GM10847 (cell line): ENCODE results near the gene MBD2.

Source experiments
- POLR2A ChIP-seq: IDR thresholded peaks from 2 replicates; pipeline ENCODE4 v1.6.1; 2011; ENCODE audit not compliant: insufficient read length; ENCODE audit errors: extremely low read depth

MBD2 gene

DNA sequence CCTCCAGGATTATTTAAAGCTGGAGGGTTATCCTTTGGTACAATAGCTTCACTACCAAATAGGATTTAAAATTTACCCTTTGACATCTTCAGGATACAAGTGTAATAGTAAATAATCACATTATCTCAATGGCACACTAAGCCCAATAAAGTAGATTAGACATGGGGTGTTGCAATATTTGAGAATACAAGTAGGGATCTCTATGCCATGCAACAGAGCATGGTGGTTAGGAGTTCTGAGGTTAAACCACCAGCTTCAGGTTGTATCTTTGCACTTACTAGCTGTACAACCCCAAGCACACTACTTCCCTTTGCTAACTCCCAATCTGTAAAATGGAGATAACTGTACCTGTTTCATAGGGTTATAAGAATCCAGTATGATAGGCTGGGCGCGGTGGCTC lies 6.2 kb downstream of the MBD2 start:
- TF ChIP-seq POLR2A = no peak

DNA sequence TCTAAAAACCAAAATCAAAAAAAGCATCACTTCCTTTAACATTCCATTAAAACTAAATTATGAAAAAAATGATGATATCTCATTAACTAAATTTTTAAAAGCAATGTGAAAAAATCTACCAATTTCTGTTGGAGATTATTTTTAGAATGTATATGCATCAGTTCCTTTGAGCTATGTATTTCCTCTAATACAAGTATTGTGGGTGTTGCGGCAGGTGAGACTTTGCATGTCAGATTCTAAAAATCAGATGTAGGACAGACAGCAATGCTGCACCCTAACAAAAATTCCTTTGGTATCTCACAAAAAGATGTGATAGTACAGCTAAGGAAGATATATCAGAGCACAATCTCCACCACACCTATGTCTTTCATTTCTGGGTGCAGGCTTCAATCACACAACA lies 6.8 kb downstream of the MBD2 start:
- no peak for TF ChIP-seq POLR2A

DNA sequence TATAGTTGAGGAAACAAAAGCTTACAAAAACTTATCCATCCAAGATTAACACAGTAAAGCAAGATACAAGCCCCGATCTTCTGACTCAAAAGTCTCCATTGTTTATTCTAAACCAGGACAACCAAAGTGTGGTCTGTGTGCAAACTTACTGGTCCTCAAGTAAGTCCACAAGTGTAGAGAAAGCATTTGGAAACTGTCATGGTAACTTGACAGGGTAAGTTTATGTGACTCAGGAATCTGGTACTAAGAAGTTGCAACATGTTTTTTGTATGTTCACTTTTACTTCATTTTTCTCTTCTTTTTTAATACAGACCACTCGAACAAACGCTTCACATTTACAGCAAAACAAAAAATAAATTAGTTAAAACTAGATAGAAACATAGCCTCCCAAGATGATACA lies 9.4 kb downstream of the MBD2 start:
- no peak for TF ChIP-seq POLR2A

DNA sequence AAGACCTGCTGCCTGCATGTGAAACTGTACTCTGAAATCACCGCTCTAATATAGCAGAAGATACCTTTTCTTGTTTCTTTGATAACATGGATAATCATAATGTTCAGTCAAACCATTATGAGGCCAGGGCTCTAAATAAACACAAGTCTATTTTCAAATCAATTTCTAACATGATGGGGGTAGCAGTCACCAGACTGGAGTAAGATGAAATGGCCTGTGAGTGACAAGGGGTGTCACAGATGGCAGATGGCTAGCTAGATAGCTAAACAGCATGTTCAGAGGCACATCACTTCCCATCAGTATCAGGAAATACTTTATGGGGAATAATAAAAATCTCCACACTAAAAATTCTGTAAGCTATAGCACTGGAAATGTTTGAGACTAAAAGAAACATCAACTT lies 14.0 kb downstream of the MBD2 start:
- TF ChIP-seq POLR2A = no peak

DNA sequence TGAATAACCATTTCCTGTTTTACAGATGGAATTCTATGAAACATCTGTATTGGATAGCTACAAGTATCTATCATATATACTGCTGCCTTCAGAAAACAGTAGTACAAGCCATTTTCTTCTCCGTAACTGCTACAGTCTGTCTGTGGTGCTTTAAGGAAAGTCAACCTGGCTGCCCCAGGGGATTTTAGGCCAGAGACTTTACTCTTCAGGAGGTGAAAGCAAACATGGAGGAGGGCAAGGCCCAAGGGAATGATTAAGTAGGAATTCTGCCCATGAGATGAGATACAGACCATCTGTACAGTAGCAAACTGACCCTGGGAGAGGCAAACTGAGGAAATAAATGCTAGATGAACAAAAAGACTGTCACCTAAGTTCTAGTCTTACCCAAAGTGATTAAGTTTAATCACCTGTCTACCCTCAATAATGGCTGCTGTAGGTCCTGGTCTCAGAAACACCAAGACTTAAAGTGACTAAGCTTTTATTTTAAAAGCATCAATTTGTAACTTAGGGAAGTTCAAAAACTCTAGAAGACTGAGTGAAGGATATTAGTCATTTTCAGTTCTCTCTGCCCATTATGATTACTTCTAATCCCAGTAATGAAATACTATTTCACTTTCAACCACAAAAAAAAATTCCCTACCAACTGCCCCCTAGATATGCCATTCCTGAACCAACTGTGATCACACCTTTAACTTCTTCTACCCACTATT lies 14.8 kb downstream of the MBD2 start:
- TF ChIP-seq POLR2A = no peak

DNA sequence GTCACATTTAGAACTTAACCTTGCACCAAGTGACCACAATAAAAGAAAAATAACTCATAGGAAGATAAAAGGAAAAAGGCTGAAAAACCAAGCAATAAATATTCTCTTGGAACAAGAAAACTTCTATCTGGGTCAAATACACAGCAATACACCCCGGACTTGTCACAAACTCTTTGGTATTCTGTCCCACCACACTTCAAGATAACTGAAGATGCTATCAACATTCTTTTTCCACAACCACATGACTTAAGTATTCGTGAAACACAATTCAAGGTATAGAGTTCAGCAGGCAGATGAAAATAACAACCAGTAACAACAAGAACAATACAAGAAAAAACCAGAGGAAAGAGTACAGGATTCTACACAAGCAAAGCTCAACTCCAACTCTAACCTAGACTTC lies 18.0 kb downstream of the MBD2 start:
- no peak for TF ChIP-seq POLR2A

DNA sequence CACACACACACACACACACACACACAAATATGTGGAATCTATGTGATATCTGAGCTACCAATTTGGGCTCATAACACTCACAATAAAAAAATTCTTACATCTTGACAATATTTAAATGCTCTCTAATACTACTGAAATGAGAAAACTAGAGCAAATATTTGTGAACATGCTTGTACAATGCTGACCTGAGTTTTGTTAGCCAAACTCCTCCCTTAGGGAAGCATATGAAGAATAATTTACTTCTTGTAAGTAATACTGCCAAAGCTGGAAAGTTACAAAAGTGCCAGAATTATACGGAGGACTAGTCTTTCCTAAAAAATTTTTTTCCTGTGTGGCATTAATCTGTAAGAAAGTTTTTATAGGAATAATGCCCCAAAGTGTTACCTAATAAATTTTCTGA lies 18.5 kb downstream of the MBD2 start:
- TF ChIP-seq POLR2A = no peak

DNA sequence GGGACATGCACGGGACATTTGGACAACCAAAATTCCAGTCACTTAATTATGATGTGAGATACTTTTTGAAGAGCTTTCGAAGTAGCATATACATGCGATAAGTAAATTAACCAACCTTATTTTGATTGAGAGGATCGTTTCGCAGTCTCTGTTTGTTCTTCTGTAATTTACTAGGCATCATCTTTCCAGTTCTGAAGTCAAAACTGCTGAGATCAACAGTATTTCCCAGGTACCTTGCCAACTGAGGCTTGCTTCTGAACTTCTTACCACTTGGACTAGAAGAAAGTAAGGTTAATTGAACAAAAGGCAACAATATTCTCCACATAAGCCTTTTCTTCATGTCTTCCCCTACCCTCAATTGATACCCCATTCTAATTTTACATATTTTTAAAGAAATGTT lies 19.6 kb downstream of the MBD2 start:
- no peak for TF ChIP-seq POLR2A

DNA sequence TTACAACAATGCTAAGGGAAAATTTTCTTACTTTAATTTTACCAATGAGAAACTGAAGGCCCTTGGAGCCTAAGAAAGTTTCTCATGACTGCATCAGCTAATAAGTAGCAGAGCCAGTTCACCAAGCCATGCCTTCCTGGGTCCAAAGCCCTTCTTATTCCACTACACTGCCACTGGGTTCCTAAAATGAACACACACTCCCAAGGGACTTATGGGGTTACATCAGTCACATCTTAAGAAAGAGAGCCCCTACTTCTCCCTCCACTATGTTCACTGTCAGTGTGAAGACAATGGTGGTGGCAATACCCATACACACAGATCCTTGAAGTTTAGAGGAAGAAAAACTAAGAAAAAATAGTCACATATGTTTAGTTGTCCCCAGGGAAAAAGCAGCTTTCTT lies 20.6 kb downstream of the MBD2 start:
- TF ChIP-seq POLR2A = no peak

DNA sequence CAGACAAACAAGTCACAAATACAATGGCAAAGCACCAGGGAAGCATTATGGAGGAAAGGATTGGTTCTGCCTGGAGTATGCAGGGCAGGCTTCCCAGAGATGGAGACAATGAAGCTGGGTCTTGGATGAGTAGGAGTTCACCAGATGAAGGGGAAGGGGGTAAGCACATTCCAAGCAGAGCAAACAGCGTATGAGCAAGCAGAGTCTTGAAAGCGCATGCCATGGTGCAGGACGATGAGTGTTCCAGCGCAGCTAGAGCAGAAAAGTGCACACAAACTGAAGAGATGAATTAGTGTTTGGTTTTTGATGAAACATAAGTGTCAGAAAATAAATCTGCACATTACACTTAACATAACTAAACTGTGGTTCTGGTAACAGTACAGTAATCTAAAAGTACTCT lies 21.6 kb downstream of the MBD2 start:
- TF ChIP-seq POLR2A = no peak

DNA sequence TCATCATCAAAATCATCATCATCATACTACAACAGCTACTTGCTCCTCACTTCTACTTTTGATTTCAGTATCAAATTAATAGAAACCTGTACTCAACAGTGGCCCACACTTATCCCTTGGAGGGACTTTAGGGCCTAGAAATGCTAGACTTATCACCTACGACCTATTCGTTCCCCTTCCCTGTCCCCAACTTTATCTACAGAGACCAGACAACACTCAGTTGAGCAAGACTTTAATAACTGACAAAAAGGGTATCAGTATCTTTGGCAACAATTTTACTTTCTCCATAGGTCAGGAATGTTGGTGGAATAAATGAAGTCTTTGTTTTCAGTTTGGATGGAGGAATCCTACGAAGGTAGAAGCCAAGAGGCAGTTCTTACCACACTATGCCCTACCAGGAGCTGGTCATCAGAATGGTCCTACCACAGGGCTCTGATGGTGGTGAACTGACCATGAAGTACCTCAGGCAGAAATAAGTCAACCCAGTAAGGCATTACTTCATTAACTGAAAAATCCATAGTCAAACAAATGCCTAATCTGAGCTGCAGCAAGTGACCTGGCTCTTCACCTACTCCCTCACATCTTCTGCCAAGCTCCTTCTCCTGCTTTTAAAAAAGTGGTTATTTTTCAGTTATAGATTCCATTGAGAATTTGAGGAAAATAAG lies 26.6 kb downstream of the MBD2 start:
- no peak for TF ChIP-seq POLR2A

DNA sequence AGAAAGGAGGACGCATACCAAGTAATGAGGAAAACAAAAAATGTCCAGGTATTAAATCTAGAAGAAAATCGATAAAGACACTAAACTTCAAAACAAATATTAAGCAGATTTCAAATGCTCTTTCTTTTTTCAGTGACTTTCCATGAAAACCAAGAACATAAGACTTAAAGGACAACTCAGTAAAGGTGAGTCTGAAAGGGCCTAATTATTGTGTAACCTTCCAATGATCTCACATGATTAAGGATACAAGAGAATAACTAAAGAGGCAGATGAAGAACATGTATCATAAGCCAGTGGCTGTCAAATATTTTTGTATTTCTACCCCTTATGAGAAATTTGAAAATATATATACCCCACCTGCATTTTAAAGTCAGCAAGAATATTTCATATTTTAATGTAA lies 30.7 kb downstream of the MBD2 start:
- TF ChIP-seq POLR2A = no peak

DNA sequence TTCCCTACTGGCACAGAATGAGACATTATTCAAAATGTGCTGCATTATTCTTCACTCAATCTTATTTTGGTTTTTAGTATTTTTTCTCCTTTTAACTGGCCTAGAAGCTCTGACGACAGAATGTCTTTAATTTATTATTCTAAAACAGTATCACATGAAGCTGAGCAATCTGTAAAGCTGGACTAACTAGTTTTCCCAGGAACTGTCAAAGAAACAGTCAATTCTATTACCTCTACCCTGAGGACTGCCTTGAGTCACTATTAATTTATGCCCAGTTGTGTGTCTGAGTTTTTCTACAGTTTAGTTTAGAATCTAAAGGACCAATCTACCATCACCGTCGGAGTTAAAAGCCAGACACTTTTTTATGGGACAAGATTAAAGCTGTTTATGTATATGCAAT lies 31.6 kb downstream of the MBD2 start:
- TF ChIP-seq POLR2A = no peak

DNA sequence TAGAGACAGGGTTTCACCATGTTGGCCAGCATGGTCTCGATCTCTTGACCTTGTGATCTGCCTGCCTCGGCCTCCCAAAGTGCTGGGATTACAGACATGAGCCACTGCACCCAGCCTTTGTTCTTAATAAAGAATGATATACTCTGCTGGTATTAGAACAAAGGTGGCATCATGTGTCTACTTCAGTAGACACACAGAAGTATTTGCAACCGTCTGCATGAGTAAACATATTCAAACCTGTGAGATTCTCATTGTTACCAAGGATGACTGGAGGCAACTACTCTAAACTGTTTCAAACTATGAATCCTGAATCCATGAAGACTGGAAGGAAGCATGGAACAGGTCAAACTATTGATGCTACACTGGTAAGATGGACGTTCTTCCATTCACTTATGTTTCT lies 32.1 kb downstream of the MBD2 start:
- TF ChIP-seq POLR2A = no peak

DNA sequence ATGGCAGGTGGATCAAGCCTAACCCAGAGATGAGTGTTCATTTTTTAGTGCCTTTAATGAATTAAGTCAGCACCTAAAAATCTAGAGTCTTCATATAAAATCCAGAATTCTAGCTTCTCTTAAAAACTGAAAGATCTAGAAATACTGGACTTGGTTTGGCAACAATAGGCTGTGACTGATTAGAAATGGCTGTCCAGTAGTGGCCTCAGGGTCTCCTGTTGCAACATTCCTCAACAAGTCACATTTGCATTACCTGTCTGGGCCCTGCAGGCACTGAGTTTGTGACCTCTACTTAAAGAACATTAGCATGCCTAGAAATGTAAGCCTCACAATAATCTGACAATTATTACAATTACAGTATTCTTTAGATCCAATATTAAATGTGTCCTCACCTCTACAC lies 33.1 kb downstream of the MBD2 start:
- no peak for TF ChIP-seq POLR2A

DNA sequence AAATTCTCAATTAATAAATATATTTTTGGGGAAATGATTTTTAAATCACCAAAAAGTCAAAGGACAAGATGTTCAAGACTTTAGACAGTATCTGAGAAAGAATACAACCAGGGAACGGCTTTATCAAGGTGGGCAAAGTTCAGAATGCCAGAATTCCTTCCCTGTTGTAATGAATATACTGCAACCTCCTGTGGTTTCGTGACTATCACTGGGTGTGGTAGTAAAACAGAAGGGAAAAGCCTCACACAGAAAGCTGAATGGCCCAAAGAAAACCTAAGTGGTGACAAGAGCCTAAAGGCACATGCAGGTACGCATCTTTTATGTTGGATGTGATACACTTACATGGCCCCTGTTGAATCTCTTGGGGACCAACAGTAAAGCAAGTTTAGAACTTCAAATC lies 37.1 kb downstream of the MBD2 start:
- TF ChIP-seq POLR2A = no peak

DNA sequence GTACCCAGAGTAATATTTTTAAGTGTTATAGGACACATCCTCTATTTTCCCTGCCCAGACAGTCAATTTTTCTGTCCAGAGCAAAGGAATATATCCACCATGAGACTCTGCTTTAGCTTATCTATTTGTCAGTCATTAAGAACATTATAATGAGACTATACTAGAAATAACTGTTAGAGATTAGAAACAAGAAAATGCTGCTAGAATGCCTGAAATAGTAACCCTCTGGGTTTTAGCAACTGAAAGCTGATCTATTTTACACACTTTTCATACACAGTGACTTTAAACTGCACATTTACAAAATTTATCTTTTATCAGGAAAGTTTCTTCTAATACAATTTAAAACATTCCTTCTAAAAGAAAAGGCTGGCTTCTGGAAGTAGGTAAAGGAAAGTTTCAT lies 39.6 kb downstream of the MBD2 start:
- no peak for TF ChIP-seq POLR2A
